ENCODE measurements around the gene UQCC2.

Gene UQCC2

DNA sequence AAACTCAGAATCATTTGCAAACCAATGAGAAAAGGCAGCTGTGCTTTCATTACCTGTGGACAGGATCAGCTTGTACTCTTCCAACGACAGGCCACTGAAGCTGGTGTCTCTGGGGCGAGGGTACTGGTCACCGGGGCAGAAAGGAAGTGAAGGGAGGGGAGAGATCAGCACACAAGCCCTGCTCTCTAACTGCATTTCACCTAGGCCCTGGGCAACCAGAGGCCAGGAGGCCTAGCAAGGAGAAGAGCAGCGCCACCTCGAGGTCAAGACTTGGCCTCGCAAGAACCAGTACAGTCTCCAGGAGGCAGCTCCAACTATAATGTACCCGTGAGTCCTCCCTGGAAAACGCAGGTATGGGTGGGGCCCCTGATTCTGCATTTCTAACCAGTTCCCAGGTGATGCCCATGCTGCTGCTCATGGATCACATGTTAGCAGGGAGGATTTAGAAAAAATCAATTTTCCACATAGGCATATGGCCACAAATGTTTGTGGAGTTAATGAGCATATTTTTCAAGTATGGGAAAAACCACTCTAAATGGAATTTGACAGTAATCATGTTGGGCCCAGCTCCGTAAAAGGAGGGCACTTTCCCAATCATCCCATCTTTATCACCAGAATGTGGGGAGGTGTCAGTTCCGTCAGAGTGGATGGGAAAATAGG lies 11.0 kb downstream of the UQCC2 start:
- TF ChIP-seq POLR2A (IDR thresholded peaks at IDR 0.05; ENCODE audit: low read length), result no peak
- TF ChIP-seq GATA1 (IDR thresholded peaks at IDR 0.05; ENCODE audit: low read depth, low read length), result no peak
- peak; percentile 62 to 72 for DNase-seq

DNA sequence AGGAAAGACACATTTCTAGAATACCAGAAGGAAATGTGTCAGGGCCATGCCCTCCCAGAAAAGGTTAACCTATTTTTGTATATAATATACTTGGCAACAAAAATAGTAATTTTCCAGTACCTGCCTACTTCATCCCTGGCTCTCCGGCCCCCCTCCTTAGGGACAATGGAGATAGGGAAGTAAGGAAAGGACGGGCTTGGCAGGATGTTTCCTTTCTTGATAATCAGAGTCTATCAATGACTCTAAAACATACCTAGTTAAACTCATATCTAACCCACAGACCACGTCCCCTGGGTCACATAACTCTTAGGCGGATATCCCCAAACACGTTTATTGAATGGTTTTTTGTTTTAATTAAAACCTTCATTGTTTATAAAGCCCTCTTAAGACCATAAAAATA lies 11.8 kb downstream of the UQCC2 start:
- TF ChIP-seq GATA1 (IDR thresholded peaks at IDR 0.05; ENCODE audit: low read depth, low read length), result no peak
- TF ChIP-seq POLR2A (IDR thresholded peaks at IDR 0.05; ENCODE audit: low read length), result no peak
- no peak for DNase-seq

DNA sequence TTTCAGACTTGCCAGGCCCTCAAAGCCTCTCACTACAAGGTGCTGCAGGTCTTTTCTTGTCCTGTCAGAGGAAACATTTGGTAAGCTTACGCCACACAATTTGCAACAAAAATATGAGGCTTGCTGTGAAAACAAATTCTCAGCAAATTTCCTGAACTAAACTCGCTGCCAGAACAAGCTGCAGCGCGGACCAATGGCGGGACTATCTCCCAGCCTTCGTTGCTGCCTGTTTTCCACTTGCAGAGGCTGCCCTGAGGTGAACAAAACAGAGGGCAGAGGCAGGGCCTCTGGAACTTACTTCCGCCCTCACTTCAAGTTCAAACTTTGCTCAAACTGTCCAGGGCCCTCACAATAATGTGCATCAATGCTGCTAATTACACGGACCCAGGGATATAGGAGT lies 12.4 kb downstream of the UQCC2 start:
- TF ChIP-seq GATA1 (IDR thresholded peaks at IDR 0.05; ENCODE audit: low read depth, low read length) (no peak), POLR2A (IDR thresholded peaks at IDR 0.05; ENCODE audit: low read length) (no peak)

GRCh38 chr6:33698494-33698893 lies 13.0 kb downstream of the UQCC2 start:
- DNase-seq, result no peak
- TF ChIP-seq GATA1 (IDR thresholded peaks at IDR 0.05; ENCODE audit: low read depth, low read length), result no peak
- no peak for TF ChIP-seq POLR2A (IDR thresholded peaks at IDR 0.05; ENCODE audit: low read length)

More for the DNA sequence above, 12.4 kb downstream of the UQCC2 start:
- DNase-seq, result no peak

GRCh38 chr6:33697845-33698244 lies 13.7 kb downstream of the UQCC2 start:
- DNase-seq, result no peak
- no peak for TF ChIP-seq POLR2A (IDR thresholded peaks at IDR 0.05; ENCODE audit: low read length)
- TF ChIP-seq GATA1 (IDR thresholded peaks at IDR 0.05; ENCODE audit: low read depth, low read length), result no peak

- DNase-seq, result no peak
- TF ChIP-seq POLR2A (IDR thresholded peaks at IDR 0.05; ENCODE audit: low read length), result no peak
- no peak for TF ChIP-seq GATA1 (IDR thresholded peaks at IDR 0.05; ENCODE audit: low read depth, low read length)
Measured at GRCh38 chr6:33696548-33697518, 14.7 kb downstream of the UQCC2 start.

GRCh38 chr6:33696076-33696475 lies 15.4 kb downstream of the UQCC2 start:
- TF ChIP-seq POLR2A (IDR thresholded peaks at IDR 0.05; ENCODE audit: low read length), result no peak
- no peak for TF ChIP-seq GATA1 (IDR thresholded peaks at IDR 0.05; ENCODE audit: low read depth, low read length)
- no peak for DNase-seq

DNA sequence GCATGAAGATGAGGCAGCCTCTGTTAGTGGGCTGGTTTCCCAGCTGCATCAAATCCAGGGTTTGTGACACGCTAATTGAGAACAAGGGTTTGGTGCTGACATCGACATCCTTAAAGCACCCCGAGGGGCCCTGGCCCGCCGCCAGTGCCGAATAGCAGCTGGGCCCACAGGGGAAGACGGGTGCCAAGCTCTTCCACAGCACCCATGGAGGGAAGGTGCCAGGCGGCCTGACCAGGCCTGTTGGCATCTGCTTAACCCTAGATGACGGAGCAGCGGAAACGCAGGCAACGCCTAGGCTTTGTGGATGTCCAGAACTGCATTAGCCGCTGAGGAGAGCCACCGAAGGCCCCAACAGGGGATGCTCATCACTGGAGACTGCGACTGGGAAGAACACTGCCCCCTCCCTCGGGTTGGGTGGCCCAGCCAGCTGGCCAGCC lies 16.0 kb downstream of the UQCC2 start:
- TF ChIP-seq GATA1 (IDR thresholded peaks at IDR 0.05; ENCODE audit: low read depth, low read length) (no peak), POLR2A (IDR thresholded peaks at IDR 0.05; ENCODE audit: low read length) (no peak)
- DNase-seq, result no peak

GRCh38 chr6:33694977-33695376 lies 16.5 kb downstream of the UQCC2 start:
- no peak for DNase-seq
- TF ChIP-seq POLR2A (IDR thresholded peaks at IDR 0.05; ENCODE audit: low read length) (peak; percentile 2), GATA1 (IDR thresholded peaks at IDR 0.05; ENCODE audit: low read depth, low read length) (no peak)

DNA sequence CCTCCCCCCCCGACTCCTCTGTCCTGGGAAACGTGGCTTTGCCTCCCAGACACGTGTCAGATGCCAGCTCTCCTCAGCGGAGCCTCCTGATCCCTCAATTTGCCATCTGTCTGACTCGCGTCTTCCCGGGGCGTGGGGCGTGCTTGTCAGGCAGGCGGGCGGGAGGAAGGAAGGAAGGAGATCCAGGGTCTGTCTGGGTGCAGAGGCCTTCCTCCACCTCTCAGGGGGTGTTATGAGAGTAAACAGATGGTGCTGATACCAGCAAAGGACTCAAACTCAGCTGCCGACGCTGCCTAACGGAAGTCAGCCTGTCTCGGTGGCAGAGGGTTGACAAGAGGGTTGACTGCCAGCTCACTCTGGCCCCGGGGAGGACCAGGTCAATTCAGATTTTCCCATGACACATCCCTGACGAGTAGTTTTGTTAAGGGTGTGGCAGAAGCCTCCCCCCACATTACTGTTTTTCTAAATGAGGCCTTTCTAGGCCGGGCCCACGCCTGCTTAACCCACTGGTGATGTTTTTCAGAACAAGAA lies 17.0 kb downstream of the UQCC2 start:
- peak; percentile 37 for TF ChIP-seq POLR2A (IDR thresholded peaks at IDR 0.05; ENCODE audit: low read length)
- no peak for TF ChIP-seq GATA1 (IDR thresholded peaks at IDR 0.05; ENCODE audit: low read depth, low read length)
- DNase-seq, result peak; percentile 9 to 12

GRCh38 chr6:33693186-33694105 lies 18.1 kb downstream of the UQCC2 start:
- TF ChIP-seq GATA1 (IDR thresholded peaks at IDR 0.05; ENCODE audit: low read depth, low read length) (no peak), POLR2A (IDR thresholded peaks at IDR 0.05; ENCODE audit: low read length) (no peak)
- no peak for DNase-seq

GRCh38 chr6:33692760-33693158 lies 18.7 kb downstream of the UQCC2 start:
- TF ChIP-seq GATA1 (IDR thresholded peaks at IDR 0.05; ENCODE audit: low read depth, low read length) (no peak), POLR2A (IDR thresholded peaks at IDR 0.05; ENCODE audit: low read length) (no peak)
- DNase-seq, result no peak

- TF ChIP-seq GATA1 (IDR thresholded peaks at IDR 0.05; ENCODE audit: low read depth, low read length) (no peak), POLR2A (IDR thresholded peaks at IDR 0.05; ENCODE audit: low read length) (no peak)
- DNase-seq, result peak in 1 of 2 experiments; percentile 8
Measured at GRCh38 chr6:33692078-33692759, 19.3 kb downstream of the UQCC2 start.

All from erythroblast (primary cell).